ENCODE results near the gene ARHGAP42. TPM values are rescaled to one million over a fixed set of nuclear protein-coding genes. Genes with fewer than 3 reads are reported as not detected.
A peak's percentile ranks its signal among the peaks of the same experiment; 100 is the strongest.

ARHGAP42 gene
- polyA plus RNA-seq, 3 donors from 2014 or later = 0.27 to 1.2 (median 0.74) TPM

DNA sequence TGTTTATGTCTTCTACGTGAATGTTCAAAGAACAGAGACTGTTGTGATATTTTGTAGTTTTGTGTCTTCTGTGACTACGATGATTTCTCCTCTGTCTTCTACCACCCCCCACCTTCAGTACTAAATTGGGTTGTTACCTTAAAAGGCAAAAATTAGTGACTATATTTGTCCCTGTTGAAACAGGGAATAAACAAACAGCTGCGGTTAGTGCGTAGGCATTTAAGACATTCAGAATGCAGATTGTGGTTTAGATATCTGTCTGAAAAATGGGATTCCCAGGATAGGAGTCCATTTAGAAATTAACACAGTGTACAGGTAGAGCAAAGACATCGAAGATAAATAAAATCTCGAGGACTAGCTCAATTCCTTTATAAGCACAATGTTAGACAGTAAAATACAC is 15.6 kb upstream of the ARHGAP42 start:
- Mint-ChIP-seq H3K4me1 (no peaks in the 10 kb centered on the region), H3K27me3 (ENCODE audit: low read depth in 3 of 3) (peaks cover 0 to 5% (median 2%) of the 10 kb centered on the region in 3 donors), H3K27ac (no peak overlapping the region), H3K9me3 (no peaks in the 10 kb centered on the region), H3K36me3 (no peaks in the 10 kb centered on the region), H3K4me3 (no peak overlapping the region)
- DNase-seq = no peak

DNA sequence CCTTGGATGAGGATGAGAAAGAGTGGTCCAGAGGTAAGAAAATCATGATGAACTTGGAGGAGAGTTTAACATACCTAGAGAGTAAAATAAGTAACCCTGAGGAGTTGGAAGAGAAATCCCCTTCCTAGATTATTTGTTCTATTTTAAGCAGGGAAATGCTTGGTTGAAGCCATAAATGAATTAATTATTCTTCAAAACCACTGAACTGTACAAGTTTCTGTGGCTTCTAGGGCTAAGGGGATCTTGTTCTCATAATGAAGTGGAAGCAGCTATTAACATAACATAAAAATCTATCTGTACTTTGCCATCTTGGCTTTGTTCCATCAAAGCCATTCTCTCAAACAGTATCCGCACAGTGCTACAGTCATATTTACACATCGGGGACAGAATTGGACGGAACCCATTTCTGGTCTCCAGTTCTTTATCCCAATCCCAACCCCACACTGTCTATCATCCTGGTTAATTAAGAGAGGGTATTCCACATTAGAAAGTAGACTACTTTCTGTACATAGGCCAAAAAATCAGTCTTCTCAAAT is 14.5 kb upstream of the ARHGAP42 start:
- Mint-ChIP-seq H3K27me3 (ENCODE audit: low read depth in 3 of 3) (peaks cover 0 to 1% (median 0%) of the 10 kb centered on the region in 3 donors), H3K4me1 (no peaks in the 10 kb centered on the region), H3K4me3 (no peak overlapping the region), H3K36me3 (no peaks in the 10 kb centered on the region), H3K27ac (no peak overlapping the region), H3K9me3 (no peaks in the 10 kb centered on the region)
- DNase-seq = no peak

DNA sequence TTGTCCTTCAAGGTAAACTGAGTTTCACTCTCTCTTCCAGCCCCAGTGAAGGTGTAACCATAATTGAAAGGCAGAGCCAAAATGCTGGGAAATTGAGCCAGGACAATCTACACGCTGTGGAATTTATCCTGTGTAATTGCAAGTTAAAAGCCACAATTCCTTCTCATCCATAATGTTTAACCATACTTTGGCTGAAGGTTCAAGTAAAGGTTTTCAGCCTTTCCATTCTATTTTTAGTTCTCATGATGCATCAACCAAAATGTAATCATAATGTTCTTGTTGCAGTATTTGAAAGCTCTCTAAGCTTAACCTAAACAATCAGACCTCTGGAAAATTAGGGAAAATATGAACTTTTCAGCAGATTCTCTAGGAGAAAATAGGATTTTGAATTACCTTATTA is 14.0 kb upstream of the ARHGAP42 start:
- Mint-ChIP-seq H3K4me3 (no peak overlapping the region), H3K9me3 (no peaks in the 10 kb centered on the region), H3K27ac (no peak overlapping the region), H3K36me3 (no peaks in the 10 kb centered on the region), H3K4me1 (no peaks in the 10 kb centered on the region), H3K27me3 (ENCODE audit: low read depth in 3 of 3) (peaks cover 0 to 1% (median 0%) of the 10 kb centered on the region in 3 donors)
- no peak for DNase-seq

GRCh38 chr11:100674212-100674611 is 12.9 kb upstream of the ARHGAP42 start:
- no peaks in the 10 kb centered on the region for H3K9me3 Mint-ChIP-seq
- no peaks in the 10 kb centered on the region for H3K4me1 Mint-ChIP-seq
- peaks cover 0 to under 1% (median 0%) of the 10 kb centered on the region in 3 donors for H3K27me3 Mint-ChIP-seq (ENCODE audit: low read depth in 3 of 3)

GRCh38 chr11:100675115-100675650 is 11.9 kb upstream of the ARHGAP42 start:
- Mint-ChIP-seq H3K27ac (no peak overlapping the region), H3K9me3 (no peaks in the 10 kb centered on the region), H3K36me3 (no peaks in the 10 kb centered on the region), H3K4me1 (peaks cover 2 to 4% of the 10 kb centered on the region in 2 donors), H3K27me3 (ENCODE audit: low read depth in 3 of 3) (no peaks in the 10 kb centered on the region), H3K4me3 (no peak overlapping the region)
- DNase-seq = no peak

More at GRCh38 chr11:100674212-100674611, 12.9 kb upstream of the ARHGAP42 start:
- DNase-seq = no peak
- H3K4me3 Mint-ChIP-seq = no peak overlapping the region
- no peaks in the 10 kb centered on the region for H3K36me3 Mint-ChIP-seq
- H3K27ac Mint-ChIP-seq = no peak overlapping the region

- H3K9me3 Mint-ChIP-seq = no peaks in the 10 kb centered on the region
- DNase-seq = no peak
- peaks cover 18% of the 10 kb centered on the region in 2 donors for H3K4me1 Mint-ChIP-seq
- H3K27ac Mint-ChIP-seq = no peak overlapping the region
- no peaks in the 10 kb centered on the region for H3K27me3 Mint-ChIP-seq (ENCODE audit: low read depth in 3 of 3)
- H3K36me3 Mint-ChIP-seq = no peaks in the 10 kb centered on the region
- no peak overlapping the region for H3K4me3 Mint-ChIP-seq
Observed at GRCh38 chr11:100676901-100677300, 10.2 kb upstream of the ARHGAP42 start.

DNA sequence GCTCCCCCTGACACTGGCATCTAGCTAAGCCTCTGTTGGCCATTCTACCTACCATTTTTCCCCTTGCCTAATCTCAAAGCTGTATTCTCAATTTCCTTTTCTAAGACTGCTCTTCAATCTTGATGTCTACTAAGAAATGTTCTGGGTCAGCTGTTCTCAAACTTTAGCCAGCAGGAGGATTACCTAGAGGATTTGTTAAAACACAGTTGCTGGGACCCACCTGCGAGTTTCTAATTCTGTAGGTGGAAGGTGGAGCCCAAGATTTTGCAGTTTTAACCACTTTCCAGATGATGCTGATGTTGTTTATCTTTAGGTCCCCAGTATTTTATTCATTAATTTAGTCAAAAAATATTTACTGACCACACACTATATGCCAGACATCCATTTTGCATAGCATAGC is 9.3 kb upstream of the ARHGAP42 start:
- Mint-ChIP-seq H3K36me3 (no peaks in the 10 kb centered on the region), H3K27me3 (ENCODE audit: low read depth in 3 of 3) (peaks cover 0 to 2% (median 0%) of the 10 kb centered on the region in 3 donors), H3K9me3 (no peaks in the 10 kb centered on the region), H3K27ac (no peak overlapping the region), H3K4me3 (no peak overlapping the region), H3K4me1 (peaks cover 25 to 26% of the 10 kb centered on the region in 2 donors)
- no peak for DNase-seq

DNA sequence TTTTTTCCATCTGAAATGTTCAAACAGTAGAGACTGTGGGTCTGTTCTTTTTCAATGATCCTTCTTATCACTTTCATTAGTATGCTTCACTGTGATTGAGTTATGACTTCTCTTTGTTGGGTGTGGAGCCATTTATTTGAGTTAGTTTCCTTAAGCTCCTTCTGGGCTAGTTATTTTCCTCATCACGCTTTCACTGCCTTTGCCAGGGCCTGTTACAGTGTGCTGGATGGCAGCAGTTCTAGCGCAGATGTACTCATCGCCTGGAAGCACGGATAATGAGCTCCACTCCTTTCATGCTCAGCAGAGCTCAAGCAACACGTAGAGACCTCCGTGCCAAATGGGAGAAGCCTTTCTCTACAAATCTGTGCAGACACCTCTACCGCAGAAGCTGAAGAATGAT is 7.0 kb upstream of the ARHGAP42 start:
- peak overlapping the region in 3 of 6 donors; percentile 12 to 33 (median 31) for H3K27ac Mint-ChIP-seq
- H3K9me3 Mint-ChIP-seq = no peaks in the 10 kb centered on the region
- DNase-seq = no peak
- no peaks in the 10 kb centered on the region for H3K36me3 Mint-ChIP-seq
- H3K27me3 Mint-ChIP-seq (ENCODE audit: low read depth in 3 of 3) = peaks cover 0 to 2% (median 0%) of the 10 kb centered on the region in 3 donors
- H3K4me1 Mint-ChIP-seq = peaks cover 39 to 47% of the 10 kb centered on the region in 2 donors
- no peak overlapping the region for H3K4me3 Mint-ChIP-seq

GRCh38 chr11:100681064-100681502 is 6.0 kb upstream of the ARHGAP42 start:
- H3K36me3 Mint-ChIP-seq = no peaks in the 10 kb centered on the region
- peaks cover 44 to 56% of the 10 kb centered on the region in 2 donors for H3K4me1 Mint-ChIP-seq
- peak overlapping the region; percentile 41 to 66 (median 63) for H3K4me3 Mint-ChIP-seq
- H3K9me3 Mint-ChIP-seq = no peaks in the 10 kb centered on the region
- DNase-seq = peak; percentile 47 to 53 (median 53)
- H3K27me3 Mint-ChIP-seq (ENCODE audit: low read depth in 3 of 3) = peaks cover 0 to 2% (median 0%) of the 10 kb centered on the region in 3 donors
- H3K27ac Mint-ChIP-seq = peak overlapping the region; percentile 36 to 77 (median 56)

DNA sequence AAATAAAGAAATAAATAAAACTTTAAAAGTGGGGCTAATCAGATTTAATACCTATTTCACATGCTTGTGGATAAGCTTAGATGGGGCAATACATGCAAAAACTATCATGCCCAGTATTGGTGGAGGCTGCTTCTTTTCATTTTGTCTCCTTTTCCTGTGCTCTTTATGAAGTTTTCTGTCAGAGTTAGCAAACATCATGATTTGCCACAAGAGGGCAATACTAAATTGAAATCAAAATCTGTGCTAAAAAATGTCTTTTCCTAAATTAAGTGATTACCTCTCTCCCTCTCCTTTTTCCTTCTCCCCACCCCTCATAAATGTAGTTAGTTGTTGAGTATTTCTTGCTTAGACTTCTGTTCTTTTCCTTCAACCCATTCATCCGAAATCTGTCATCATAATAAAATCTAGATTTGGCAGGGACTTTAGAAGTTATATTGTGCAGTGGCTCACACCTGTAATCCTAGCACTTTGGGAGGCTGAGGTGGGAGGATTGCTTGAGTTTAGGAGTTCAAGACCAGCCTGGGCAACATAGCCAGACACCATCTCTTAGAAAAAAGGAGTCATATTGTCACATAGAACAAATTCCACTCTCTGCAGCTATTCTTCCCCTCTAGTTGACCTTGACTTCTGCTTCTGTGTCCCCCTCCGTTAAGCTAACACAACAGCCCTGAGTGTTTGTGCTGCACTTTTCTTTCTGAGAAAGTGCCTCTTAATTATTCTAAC is 4.7 kb upstream of the ARHGAP42 start:
- H3K27ac Mint-ChIP-seq = peak overlapping the region in 3 of 6 donors; percentile 41 to 69 (median 50)
- no peaks in the 10 kb centered on the region for H3K36me3 Mint-ChIP-seq
- peaks cover 52 to 65% of the 10 kb centered on the region in 2 donors for H3K4me1 Mint-ChIP-seq
- DNase-seq = no peak
- peaks cover 1 to 4% (median 2%) of the 10 kb centered on the region in 3 donors for H3K27me3 Mint-ChIP-seq (ENCODE audit: low read depth in 3 of 3)
- H3K4me3 Mint-ChIP-seq = peak overlapping the region in 2 of 5 donors; percentile 30 to 34
- H3K9me3 Mint-ChIP-seq = no peaks in the 10 kb centered on the region

DNA sequence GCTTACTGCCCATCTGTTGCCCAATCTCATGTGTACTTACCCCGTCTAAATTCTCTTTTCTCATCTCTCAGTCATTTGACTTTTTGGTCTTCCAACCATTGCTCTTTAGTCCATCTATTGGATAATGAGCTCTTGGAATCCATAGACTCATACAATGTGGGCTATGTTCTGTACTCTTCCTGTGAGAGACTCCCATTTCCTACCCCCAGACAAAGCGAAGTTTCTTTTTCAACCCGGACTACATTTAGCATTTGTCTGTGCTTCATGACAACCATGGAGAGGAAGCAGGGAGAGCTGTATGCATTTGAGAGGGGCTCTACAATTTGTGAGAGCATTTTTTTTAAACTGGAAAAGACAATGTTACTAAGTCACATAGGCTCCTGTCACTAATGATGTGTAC is 4.0 kb upstream of the ARHGAP42 start:
- no peaks in the 10 kb centered on the region for H3K36me3 Mint-ChIP-seq
- peaks cover 1 to 4% (median 3%) of the 10 kb centered on the region in 3 donors for H3K27me3 Mint-ChIP-seq (ENCODE audit: low read depth in 3 of 3)
- peaks cover 58 to 71% of the 10 kb centered on the region in 2 donors for H3K4me1 Mint-ChIP-seq
- peak overlapping the region in 2 of 6 donors; percentile 38 to 41 for H3K27ac Mint-ChIP-seq
- no peak for DNase-seq
- no peaks in the 10 kb centered on the region for H3K9me3 Mint-ChIP-seq
- no peak overlapping the region for H3K4me3 Mint-ChIP-seq

DNA sequence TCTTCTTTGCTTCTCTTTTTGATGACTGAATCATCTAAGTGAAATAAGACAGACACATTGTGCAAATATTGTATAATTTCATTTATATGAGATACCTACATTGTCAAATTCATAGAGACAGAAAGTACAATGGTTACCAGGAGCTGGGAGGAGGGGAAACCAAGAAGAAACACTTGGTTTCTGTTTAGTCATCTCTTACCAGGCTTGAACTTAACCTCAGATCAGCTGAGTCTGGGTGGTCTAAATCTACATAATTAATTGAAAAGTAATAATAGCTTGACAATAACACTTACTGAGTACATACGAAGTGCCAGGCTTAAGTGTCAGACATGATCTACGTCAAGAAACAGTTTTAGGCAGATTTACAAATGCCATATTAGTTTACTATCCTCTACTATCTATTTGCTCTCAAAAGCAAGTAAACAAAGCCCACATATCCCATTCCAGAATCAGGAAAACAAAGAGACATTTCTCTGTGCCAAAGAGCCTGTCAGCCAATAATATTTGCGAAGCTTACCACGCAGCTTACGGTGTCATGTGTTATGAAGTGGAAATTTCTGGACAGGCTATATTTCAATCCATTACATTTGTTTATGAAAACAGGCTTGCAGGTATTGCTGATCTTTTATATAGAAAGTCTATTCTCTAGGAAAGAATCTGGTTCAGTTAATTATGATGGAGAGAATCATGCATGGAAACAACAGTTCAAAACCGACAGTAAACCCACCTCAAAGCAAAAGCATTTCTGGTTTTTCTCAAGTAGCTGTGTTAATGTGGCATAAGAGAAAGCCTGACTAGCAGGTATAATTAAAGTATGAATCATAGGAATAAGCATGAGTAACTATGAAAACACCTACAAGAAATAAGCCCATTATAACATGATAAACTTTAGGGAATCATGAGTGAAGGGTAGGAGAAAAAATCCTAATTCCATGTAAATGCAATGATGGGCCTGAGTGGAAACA is 2.7 kb upstream of the ARHGAP42 start:
- Mint-ChIP-seq H3K27me3 (ENCODE audit: low read depth in 3 of 3) (peaks cover 1 to 4% (median 3%) of the 10 kb centered on the region in 3 donors), H3K4me3 (peak overlapping the region in 2 of 5 donors; percentile 3 to 19), H3K9me3 (no peaks in the 10 kb centered on the region), H3K36me3 (no peaks in the 10 kb centered on the region), H3K27ac (peak overlapping the region in 5 of 6 donors; percentile 34 to 74 (median 50)), H3K4me1 (peaks cover 67 to 84% of the 10 kb centered on the region in 2 donors)
- no peak for DNase-seq

DNA sequence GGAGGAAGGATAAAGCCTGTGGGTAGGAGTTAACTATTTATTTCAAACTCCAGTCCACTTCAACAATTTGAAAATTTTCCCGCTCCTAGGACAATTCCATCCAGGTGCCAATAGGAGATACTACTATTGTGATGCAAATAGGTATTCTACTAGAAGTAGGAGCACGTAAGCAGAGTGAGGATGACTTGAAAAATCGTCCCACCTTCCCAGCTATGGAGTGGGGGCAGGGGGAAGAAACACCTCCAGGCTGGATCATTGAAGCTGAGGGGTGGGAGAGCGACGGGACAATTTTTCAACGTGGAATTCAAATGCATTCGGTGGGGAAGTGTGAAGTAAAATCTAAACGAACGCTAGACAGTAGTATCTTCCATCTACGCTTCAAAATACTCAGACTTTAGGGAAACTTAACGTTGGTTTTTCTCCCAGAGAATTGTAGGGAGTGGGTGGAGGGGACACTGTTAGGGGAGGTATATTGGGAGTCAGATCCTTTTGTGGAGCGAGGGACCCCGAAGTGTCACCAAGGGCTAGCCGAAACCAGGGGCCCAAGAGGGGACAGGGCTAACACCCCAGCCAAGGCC is 523 bp upstream of the ARHGAP42 start:
- no peak for DNase-seq
- Mint-ChIP-seq H3K36me3 (no peaks in the 10 kb centered on the region), H3K4me1 (peaks cover 57 to 74% of the 10 kb centered on the region in 2 donors), H3K4me3 (peak overlapping the region; percentile 86 to 98 (median 88)), H3K9me3 (no peaks in the 10 kb centered on the region), H3K27me3 (ENCODE audit: low read depth in 3 of 3) (peaks cover 3 to 4% (median 3%) of the 10 kb centered on the region in 3 donors), H3K27ac (peak overlapping the region in 5 of 6 donors; percentile 42 to 84 (median 72))

Data from immature natural killer cell (primary cell).